GM18507 (cell line): ENCODE results near the gene ZNF394.

Source experiments
- DNase-seq: peaks from one replicate; pipeline ENCODE4 v3.0.0; 2011; ENCODE audit warnings: low read depth; ENCODE audit not compliant: insufficient read length; ENCODE audit errors: extremely low spot score
- FAIRE-seq: peaks from 2 replicates; lab custom pipeline; 2011; peaks lifted over from hg19 to GRCh38; lab: Jason Lieb, UNC

ZNF394 gene

GRCh38 chr7:99498546-99498944, 1.5 kb downstream of the ZNF394 start:
- no peak for FAIRE-seq
- no peak for DNase-seq

GRCh38 chr7:99497766-99498545, 2.1 kb downstream of the ZNF394 start:
- DNase-seq = no peak

GRCh38 chr7:99493823-99494222, 6.3 kb downstream of the ZNF394 start:
- no peak for DNase-seq
- no peak for FAIRE-seq

More at GRCh38 chr7:99497766-99498545, 2.1 kb downstream of the ZNF394 start:
- FAIRE-seq = no peak

- FAIRE-seq (no peak), DNase-seq (no peak)
These were observed 9.2 kb downstream of the ZNF394 start for GRCh38 chr7:99490878-99491277.

DNA sequence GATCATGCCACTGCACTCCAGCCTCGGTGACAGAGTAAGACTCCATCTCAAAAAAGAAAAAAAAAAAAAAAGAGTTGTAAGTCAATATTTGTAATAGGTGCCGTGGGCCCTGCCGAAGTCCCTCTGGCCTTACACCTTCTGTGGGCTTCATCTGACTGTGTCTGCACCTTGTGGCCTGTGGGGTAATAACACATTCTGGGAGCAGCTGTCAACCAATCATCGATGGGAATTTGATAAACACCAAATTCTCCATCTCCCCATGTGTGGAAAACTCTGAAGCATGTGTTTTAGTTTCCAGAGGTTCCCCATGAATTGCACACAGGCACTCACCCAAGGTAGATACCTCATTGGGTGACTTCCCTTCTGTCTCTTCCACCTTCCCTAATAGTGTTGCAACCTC, 10.8 kb downstream of the ZNF394 start:
- DNase-seq = no peak
- FAIRE-seq = no peak

- FAIRE-seq = no peak
- no peak for DNase-seq
These were observed 15.0 kb downstream of the ZNF394 start for GRCh38 chr7:99485094-99485493.

- DNase-seq (no peak), FAIRE-seq (no peak)
These were observed 21.3 kb downstream of the ZNF394 start for GRCh38 chr7:99478464-99479440.

GRCh38 chr7:99476107-99476506, 24.0 kb downstream of the ZNF394 start:
- FAIRE-seq = no peak

DNA sequence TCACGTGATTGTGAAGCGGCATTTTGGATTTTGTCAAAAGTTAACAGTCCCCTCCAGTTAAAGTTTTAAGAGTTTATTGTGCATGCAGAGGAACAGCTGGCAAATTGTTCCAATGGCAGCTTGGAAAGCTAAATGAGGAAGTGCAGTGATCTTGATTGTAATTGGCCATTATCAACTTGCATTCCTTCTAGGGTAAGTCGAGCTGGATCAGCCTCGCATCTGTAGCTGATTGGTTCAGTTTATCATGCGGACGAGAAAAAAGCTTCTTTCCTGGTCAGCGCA, 26.8 kb downstream of the ZNF394 start:
- DNase-seq (peak; percentile 39), FAIRE-seq (peak; percentile 67)

More at GRCh38 chr7:99476107-99476506, 24.0 kb downstream of the ZNF394 start:
- DNase-seq = no peak

DNA sequence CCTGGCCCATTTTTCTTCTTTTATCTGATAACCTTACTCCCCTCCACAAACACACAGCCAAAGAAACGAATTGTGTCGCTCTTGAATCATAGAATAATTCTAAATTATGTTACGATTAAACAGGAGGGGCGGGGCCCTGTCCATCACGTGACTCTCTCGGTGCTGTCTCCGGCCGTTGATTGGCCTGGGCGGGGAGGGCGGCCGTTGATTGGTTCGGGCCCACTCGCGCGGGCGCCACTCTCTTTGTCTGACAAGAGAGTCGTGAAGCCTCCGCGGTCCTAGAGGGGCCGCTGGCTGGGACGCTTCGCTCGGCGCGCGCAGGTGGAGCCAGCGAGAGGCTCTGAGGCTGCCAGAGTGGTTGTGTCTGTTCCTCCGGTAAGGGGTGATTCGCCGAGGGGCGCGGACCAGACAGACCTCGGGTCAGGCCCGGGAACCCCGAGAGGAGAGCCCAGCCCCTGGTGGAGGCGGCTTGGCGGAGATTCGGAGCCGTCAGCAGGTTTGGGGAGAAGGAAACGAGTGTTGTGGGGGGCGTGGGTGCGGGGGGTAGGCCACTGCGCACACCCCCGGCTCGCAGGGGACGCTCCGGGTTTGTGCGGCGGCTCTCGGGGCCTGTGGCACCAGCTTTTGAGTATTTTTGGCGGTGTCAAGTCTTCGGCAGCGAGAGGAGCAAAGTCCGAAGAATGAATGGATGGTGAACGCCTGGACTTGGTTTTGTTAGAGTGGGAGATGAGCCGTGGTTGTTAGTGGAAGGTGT, 27.3 kb downstream of the ZNF394 start, which contains the start of gene ZNF789:
Gene ZNF789 (plus strand): TSS at position 330 of the 754 bp plus-strand sequence. CDS start 3,567 bp downstream, outside the sequence.
- peak; percentile 98 for FAIRE-seq

DNA sequence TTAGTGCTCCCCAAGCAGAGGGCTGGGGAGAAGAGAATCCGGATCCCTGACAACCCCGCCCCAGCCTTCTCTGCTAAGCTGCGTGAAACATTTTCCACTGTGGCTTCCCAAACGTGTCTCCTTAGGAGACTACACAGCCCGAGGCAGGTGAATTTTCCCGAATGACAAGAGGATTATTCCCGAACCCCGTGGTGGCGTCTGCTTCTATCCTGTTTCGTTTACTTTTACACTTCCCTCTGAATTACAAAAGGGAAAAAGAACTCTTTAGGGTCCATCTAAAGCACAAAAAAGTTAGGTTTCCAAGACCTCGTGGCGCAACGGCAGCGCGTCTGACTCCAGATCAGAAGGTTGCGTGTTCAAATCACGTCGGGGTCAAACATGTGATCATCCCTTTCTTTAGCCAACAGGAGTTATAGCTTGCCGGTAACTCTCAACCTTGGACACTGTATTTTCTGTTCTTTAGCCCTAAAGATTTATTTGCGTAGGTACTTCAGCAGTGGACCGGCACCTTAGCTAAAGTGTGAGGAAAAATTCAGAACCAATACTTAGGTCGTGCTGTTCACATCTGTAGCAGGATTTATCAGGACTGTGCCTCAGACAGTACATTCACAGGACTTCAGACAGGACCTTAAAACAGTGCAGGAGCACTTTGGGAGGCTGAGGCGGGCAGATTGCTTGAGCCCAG, 30.6 kb downstream of the ZNF394 start:
- no peak for DNase-seq
- FAIRE-seq = no peak

More for the DNA sequence above, 27.3 kb downstream of the ZNF394 start, which contains the start of gene ZNF789:
- DNase-seq = peak; percentile 95

DNA sequence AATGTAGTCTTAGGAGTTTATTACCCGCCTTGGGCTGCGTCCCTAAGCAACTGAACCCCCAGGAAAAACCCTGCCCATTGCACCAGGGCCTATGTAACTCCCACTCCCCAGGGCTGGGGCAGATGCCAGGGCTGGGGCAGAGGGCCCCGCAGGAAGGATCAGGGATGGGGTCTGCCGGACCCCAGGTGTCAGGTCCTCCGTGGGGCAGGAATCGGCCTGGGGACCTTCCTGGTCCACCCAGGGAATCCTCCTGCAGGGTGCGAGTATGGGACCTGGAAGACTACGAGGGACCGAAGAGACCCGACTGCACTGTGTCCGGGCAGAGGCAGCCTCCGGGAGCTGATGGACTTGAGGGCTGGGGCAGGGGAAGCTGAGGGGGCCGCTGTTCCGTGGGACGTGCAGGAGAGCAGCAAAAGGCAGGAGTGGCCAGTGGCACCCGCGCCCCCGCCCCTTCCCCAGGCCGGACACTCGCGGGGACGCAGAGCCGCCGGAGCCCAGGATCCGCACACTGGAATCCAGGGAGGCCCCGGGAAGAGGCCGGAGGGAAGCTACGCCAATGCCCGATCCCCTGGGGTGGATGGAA, 31.7 kb downstream of the ZNF394 start:
- FAIRE-seq = no peak
- no peak for DNase-seq

DNA sequence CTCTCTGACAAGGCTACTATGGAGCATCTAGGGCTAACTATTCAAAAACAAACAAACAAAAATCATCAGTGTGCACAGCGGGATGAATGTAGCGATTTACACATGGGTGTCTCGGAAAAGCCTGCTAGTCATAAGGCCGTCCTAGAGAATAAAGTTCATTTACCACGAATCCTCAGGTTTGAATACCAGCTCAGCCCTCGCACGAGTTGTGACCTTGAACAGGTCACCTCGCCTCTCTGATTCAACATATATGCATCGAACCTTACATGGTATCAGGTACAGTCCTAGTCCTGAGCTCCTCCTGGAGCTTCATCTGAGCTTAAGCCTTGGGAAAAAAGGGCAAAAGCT, 34.7 kb downstream of the ZNF394 start:
- DNase-seq (no peak), FAIRE-seq (no peak)

- no peak for FAIRE-seq
- DNase-seq = no peak
These were observed 38.9 kb downstream of the ZNF394 start for GRCh38 chr7:99461221-99461620.

DNA sequence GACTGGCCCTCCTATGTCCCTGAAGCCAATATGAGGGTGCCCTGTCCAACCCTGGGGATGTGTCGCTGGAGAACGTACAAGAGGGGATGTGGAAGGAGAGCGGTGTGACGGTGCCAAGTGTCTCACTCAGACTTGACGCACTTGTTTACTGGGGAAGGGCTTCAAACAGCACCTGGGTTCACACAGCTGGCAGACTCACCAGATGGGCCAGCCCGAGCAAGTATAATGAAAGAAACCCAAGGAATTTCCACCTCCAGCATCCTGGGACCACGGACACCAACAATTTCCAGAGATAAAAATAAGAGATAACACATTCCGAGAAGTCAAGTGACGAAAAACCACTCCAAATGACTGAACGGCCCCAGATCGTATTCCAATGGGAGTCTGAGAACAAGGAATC, 39.4 kb downstream of the ZNF394 start:
- no peak for FAIRE-seq
- no peak for DNase-seq

DNA sequence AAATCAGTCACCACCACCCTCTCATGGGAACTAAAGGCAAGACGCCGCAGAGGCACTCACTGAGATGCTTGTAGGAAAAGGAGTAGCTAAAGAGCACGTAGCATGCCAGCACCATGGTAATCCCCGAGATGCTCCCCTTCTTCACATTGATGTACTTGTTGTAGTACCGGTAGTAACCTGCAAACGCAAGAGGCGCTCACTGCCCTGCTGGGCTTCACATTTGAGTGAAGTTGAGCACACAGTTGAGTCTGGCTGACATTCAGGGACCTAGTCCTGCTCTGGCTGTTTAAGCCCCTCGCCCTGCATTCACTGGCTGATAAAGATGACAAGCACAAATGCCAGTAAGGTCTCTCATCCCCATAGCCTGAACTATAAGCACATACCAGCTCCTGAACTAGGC, 41.0 kb downstream of the ZNF394 start:
- FAIRE-seq = no peak
- DNase-seq = no peak

GRCh38 chr7:99457650-99458493, 42.2 kb downstream of the ZNF394 start:
- FAIRE-seq (no peak), DNase-seq (no peak)

- DNase-seq = no peak
- FAIRE-seq = no peak
These were observed 42.9 kb downstream of the ZNF394 start for GRCh38 chr7:99457050-99457649.
